ENCODE results near the gene TFR2.
A peak's percentile ranks its signal among the peaks of the same experiment; 100 is the strongest.

The TFR2 gene

GRCh38 chr7:100584683-100585510 is 56.5 kb downstream of the TFR2 start:
- DNase-seq, result no peak

- DNase-seq, result peak; percentile 39
These were observed 57.2 kb downstream of the TFR2 start for GRCh38 chr7:100584054-100584682.

GRCh38 chr7:100583132-100584053 is 58.0 kb downstream of the TFR2 start:
- DNase-seq, result peak; percentile 89

GRCh38 chr7:100582650-100583049 is 58.7 kb downstream of the TFR2 start:
- no peak for DNase-seq

- no peak for DNase-seq
These were observed 59.2 kb downstream of the TFR2 start for GRCh38 chr7:100582041-100582579.

GRCh38 chr7:100580466-100581283 is 60.7 kb downstream of the TFR2 start:
- DNase-seq, result no peak

- DNase-seq, result no peak
These were observed 62.8 kb downstream of the TFR2 start for GRCh38 chr7:100578246-100579183.

- DNase-seq, result no peak
These were observed 63.8 kb downstream of the TFR2 start for GRCh38 chr7:100577507-100577906.

GRCh38 chr7:100577103-100577502 is 64.2 kb downstream of the TFR2 start:
- DNase-seq, result no peak

- no peak for DNase-seq
These were observed 64.9 kb downstream of the TFR2 start for GRCh38 chr7:100576384-100576993.

GRCh38 chr7:100575746-100576383 is 65.5 kb downstream of the TFR2 start:
- DNase-seq, result no peak

- no peak for DNase-seq
These were observed 66.1 kb downstream of the TFR2 start for GRCh38 chr7:100575206-100575631.

- DNase-seq, result no peak
These were observed 66.8 kb downstream of the TFR2 start for GRCh38 chr7:100574362-100575205.

- DNase-seq, result no peak
These were observed 67.5 kb downstream of the TFR2 start, which contains the start of gene SAP25 for GRCh38 chr7:100573691-100574361. Gene SAP25 (minus strand): TSS chr7:100573900. CDS start chr7:100573742, 158 bp downstream.

GRCh38 chr7:100572949-100573675 is 68.2 kb downstream of the TFR2 start:
- DNase-seq, result no peak

GRCh38 chr7:100572281-100572948 is 68.9 kb downstream of the TFR2 start:
- DNase-seq, result no peak

- DNase-seq, result no peak
These were observed 69.6 kb downstream of the TFR2 start for GRCh38 chr7:100571829-100572116.
